Colonic mucosa (tissue), 4 donors: ENCODE results near the gene CEP85L. TPM values are rescaled to one million over a fixed set of nuclear protein-coding genes. Genes with fewer than 3 reads are reported as not detected.

ENCODE experiments used
- DNase-seq: peaks from one replicate; pipeline ENCODE4 v3.0.0-alpha.2; 2020
- H3K27ac ChIP-seq: fragments of 200-600 bp; one replicate; pipeline ENCODE4 v1.8.0; 2021
- H3K27me3 ChIP-seq: fragments of 200-600 bp; one replicate; pipeline ENCODE4 v1.8.0; 2021
- H3K36me3 ChIP-seq: fragments of 200-600 bp; one replicate; pipeline ENCODE4 v1.8.0; 2021
- H3K4me1 ChIP-seq: fragments of 200-600 bp; one replicate; pipeline ENCODE4 v1.8.0; 2021; ENCODE audit warnings: mild to moderate bottlenecking
- H3K4me3 ChIP-seq: fragments of 200-600 bp; one replicate; pipeline ENCODE4 v1.8.0; 2021
- H3K9ac ChIP-seq, 2 donors: one replicate each; pipeline ENCODE4 v1.7.0; 2013; ENCODE audit warnings: control low read depth in 2 of 2, low read depth in 2 of 2, low read length in 2 of 2
- H3K9me3 ChIP-seq: fragments of 200-600 bp; one replicate; pipeline ENCODE4 v1.8.0; 2021
- intact Hi-C: fragments of 100-400 bp; cut with DNase I; formaldehyde crosslinking; loops from one replicate; pipeline ENCODE4 v1.14.1; 2022
- total RNA-seq, 2 donors: library from RNA; stranded (reverse); fragmentation: NEBNext Ultra II Directional in 1 of 2; extraction: Animal tissue kit (Norgen Biotek cat#: 25700) in 1 of 2; gene quantifications; one replicate each; pipeline ENCODE4 v1.2.1, GENCODE V29; 2021
- TF ChIP-seq, protein P1 (sequence below): fragments of 200-600 bp; IDR thresholded peaks from one replicate; pipeline ENCODE4 v1.8.0; 2022; ENCODE audit warnings: antibody characterized with exemption, mild to moderate bottlenecking
- donor health status: healthy.
- donor health status: DM: no; HTN: no; CAD: no.
- donor health status: DM: no; HTN: no; CAD: no.

Gene CEP85L
- total RNA-seq, 2 donors from 2014 or later: 2.9 to 3.2 TPM

DNA sequence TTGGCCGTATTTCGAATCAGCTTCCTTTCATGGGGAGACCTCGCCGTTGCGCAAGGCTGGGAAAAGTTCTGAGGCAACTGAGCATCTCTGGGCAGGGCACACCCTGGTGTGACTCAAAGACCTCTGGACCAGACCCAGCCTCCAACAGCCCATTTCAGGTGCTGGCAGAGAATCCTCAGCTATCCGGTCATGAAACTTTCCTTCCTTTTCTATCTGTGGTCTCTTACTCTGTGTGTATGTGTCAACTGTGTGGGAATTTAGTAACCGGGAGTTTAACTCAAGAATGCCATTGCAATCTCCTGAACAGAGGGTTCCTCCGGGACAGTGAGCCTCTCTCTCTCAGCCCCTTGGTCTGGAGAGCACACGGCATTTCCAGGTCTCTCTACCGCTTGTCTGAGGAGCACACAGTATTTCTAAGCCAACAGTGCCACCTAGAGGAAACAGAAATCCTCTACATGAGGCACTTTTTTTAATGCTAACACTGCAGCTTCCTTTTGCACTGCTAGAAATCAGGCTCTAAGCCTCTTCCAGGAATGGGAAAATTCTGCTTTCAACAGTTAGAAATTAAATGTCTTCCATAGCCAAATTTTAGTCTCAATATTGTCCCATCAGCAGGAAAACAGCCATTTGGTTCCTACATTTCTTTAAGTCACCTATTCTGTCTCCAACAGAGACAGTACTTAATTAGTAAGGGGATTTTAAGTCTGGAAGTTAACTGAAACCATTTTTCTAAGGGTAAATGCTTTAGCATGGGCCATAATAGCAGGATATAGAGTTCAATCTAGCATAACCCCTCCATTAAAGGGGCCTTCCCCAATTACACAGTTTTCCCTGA, 70.6 kb downstream of the CEP85L start:
- Histone ChIP-seq H3K27ac (no peak overlapping the region), H3K9me3 (no peaks in the 10 kb centered on the region), H3K27me3 (no peaks in the 10 kb centered on the region), H3K9ac (no peak overlapping the region), H3K4me1 (no peaks in the 10 kb centered on the region), H3K4me3 (no peak overlapping the region), H3K36me3 (no peaks in the 10 kb centered on the region)
- DNase-seq: peak; percentile 44
- TF ChIP-seq, protein P1, sequence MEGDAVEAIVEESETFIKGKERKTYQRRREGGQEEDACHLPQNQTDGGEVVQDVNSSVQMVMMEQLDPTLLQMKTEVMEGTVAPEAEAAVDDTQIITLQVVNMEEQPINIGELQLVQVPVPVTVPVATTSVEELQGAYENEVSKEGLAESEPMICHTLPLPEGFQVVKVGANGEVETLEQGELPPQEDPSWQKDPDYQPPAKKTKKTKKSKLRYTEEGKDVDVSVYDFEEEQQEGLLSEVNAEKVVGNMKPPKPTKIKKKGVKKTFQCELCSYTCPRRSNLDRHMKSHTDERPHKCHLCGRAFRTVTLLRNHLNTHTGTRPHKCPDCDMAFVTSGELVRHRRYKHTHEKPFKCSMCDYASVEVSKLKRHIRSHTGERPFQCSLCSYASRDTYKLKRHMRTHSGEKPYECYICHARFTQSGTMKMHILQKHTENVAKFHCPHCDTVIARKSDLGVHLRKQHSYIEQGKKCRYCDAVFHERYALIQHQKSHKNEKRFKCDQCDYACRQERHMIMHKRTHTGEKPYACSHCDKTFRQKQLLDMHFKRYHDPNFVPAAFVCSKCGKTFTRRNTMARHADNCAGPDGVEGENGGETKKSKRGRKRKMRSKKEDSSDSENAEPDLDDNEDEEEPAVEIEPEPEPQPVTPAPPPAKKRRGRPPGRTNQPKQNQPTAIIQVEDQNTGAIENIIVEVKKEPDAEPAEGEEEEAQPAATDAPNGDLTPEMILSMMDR: peak; percentile 58
- intact Hi-C loops: loop anchor here (10.0 kb wide), 2 partner anchors 296 to 606 kb away; no protein-coding TSS in a partner anchor

DNA sequence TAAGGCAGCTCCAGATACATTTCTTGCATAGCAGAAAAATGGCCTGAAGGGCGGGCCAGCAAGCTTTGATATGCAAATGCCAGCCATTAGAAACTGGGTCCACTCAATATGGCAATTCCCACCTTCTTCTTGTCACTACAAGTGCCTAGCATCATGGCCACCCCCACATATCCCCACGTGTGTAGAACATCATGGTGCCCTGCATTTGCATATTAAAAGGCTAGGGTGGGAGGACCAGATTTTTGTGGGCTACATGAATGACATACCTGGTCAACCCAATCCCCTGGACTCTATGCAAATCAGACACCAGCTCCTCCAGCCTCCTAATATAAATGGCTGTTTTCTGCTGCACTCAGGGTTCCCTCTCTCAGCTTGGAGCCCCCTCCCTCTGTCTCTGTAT, 71.6 kb downstream of the CEP85L start:
- Histone ChIP-seq H3K27ac (no peak overlapping the region), H3K9ac (no peak overlapping the region), H3K9me3 (peaks cover 2% of the 10 kb centered on the region), H3K4me3 (no peak overlapping the region), H3K36me3 (no peaks in the 10 kb centered on the region), H3K27me3 (no peaks in the 10 kb centered on the region), H3K4me1 (no peaks in the 10 kb centered on the region)
- DNase-seq: no peak
- TF ChIP-seq, protein P1: no peak
- intact Hi-C loops: loop anchor here (10.0 kb wide), 2 partner anchors 295 to 605 kb away; no protein-coding TSS in a partner anchor

DNA sequence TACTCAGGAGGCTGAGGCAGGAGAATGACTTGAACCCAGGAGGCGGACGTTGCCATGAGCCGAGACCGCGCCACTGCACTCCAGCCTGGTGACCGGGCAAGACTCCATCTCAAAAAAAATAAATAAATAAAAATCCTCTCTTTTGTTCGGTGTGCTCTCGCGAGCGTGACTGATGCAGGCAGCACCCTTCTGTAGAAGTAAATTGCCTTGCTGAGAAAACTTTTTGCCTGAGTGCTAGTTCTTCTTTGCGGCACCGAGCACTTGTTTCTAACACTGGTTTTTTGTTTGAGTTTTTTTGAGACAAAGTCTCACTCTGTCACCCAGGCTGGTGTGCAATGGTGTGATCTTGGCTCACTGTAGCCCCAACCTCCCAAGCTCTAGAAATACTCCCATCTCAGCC, 72.8 kb downstream of the CEP85L start:
- Histone ChIP-seq H3K27ac (no peak overlapping the region), H3K9ac (no peak overlapping the region), H3K36me3 (no peaks in the 10 kb centered on the region), H3K4me1 (no peaks in the 10 kb centered on the region), H3K4me3 (no peak overlapping the region), H3K9me3 (peaks cover 4% of the 10 kb centered on the region), H3K27me3 (no peaks in the 10 kb centered on the region)
- intact Hi-C loops: no loop called here
- TF ChIP-seq, protein P1: no peak
- DNase-seq: no peak

DNA sequence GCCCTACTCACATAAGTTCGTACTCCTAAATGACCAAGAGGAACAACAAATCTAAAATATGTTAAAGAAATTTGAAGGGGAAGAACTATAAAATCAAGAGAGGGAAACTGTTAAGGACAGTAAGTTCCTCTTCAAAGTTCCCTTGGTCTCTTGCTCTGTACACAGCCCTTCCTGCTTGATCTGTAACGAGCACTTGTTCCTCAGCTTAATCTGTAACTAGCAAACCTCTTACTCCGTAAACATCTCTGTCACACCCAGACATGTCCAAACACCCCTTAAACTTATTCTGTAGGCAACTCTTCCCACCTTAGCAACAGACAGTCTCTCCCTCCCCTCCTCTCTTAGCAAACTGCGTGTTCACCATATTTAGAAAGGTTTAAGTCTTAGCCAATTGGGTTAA, 73.4 kb downstream of the CEP85L start:
- Histone ChIP-seq H3K9me3 (peaks cover 4% of the 10 kb centered on the region), H3K9ac (no peak overlapping the region), H3K36me3 (no peaks in the 10 kb centered on the region), H3K4me3 (no peak overlapping the region), H3K27ac (no peak overlapping the region), H3K4me1 (no peaks in the 10 kb centered on the region), H3K27me3 (no peaks in the 10 kb centered on the region)
- DNase-seq: no peak
- intact Hi-C loops: no loop called here
- TF ChIP-seq, protein P1: no peak

DNA sequence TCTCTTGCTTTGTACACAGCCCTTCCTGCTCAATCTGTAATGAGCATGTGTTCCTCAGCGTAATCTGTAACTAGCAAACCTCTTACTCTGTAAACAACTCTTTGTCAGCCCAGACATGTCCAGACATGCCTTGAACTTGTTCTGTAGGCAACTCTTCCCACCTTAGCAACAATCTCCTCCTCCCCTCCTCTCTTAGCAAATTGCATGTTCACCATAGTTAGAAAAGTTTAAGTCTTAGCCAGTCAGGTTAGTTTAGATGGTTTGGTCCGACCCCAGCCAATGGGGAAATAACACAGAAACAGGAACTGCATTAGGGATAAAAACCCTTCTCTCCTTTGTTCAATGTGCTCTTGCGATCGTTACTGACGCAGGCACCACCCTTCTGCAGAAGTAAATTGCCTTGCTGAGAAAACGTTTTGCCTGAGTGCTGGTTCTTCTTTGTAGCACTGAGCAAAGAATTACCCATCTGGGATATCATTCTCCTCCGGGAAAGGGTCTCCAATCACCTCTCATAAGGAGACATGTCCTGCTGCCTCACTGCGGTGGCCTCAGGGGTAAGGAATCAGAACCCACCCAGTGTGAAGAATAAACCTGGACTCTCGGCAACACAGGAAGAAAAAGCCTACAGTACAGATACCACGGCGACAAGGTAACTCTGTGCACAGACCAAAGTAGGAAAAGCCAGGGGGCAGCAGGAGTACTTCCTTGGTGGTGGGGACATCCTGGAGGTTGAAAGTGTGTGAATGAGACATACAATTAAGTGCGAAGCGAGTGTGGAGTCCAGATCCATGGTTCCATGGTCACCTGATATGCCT, 77.1 kb downstream of the CEP85L start:
- no peak for DNase-seq
- no peaks in the 10 kb centered on the region for H3K4me1 ChIP-seq
- no peak overlapping the region for H3K9ac ChIP-seq
- TF ChIP-seq, protein P1: no peak
- H3K27me3 ChIP-seq: no peaks in the 10 kb centered on the region
- H3K27ac ChIP-seq: no peak overlapping the region
- peaks cover 4% of the 10 kb centered on the region for H3K9me3 ChIP-seq
- intact Hi-C loops: no loop called here
- no peak overlapping the region for H3K4me3 ChIP-seq
- H3K36me3 ChIP-seq: no peaks in the 10 kb centered on the region
